Islet of Langerhans (tissue), 1 donor: Measurements from ENCODE around the gene VAPB.
"Not testable (repeated sequence)": the region's sequence is repeated elsewhere in the genome, so short reads cannot be mapped to it uniquely, and the experiment has no call there.

Experiments
- FAIRE-seq: peaks from one replicate; lab custom pipeline; 2011; peaks lifted over from hg19 to GRCh38; lab: Jason Lieb, UNC

Gene VAPB

GRCh38 chr20:58407966-58408557 is 19.0 kb downstream of the VAPB start:
- FAIRE-seq: no peak

GRCh38 chr20:58408603-58409246 is 19.7 kb downstream of the VAPB start:
- no peak for FAIRE-seq

- FAIRE-seq: not testable (repeated sequence)
These were observed 25.2 kb downstream of the VAPB start for GRCh38 chr20:58414216-58414615.

GRCh38 chr20:58414786-58415185 is 25.8 kb downstream of the VAPB start:
- FAIRE-seq: not testable (repeated sequence)

- no peak for FAIRE-seq
These were observed 27.0 kb downstream of the VAPB start for GRCh38 chr20:58416057-58416456.

- no peak for FAIRE-seq
These were observed 27.8 kb downstream of the VAPB start for GRCh38 chr20:58416835-58417234.

- FAIRE-seq: no peak
These were observed 28.4 kb downstream of the VAPB start for GRCh38 chr20:58417438-58417837.

- no peak for FAIRE-seq
These were observed 30.1 kb downstream of the VAPB start for GRCh38 chr20:58418949-58419748.

GRCh38 chr20:58420798-58421496 is 31.9 kb downstream of the VAPB start:
- no peak for FAIRE-seq

- FAIRE-seq: no peak
These were observed 32.4 kb downstream of the VAPB start for GRCh38 chr20:58421497-58421850.

GRCh38 chr20:58424218-58424969 is 35.4 kb downstream of the VAPB start:
- FAIRE-seq: peak; percentile 47

GRCh38 chr20:58427571-58427970 is 38.5 kb downstream of the VAPB start:
- FAIRE-seq: not testable (repeated sequence)

GRCh38 chr20:58428364-58428763 is 39.3 kb downstream of the VAPB start:
- FAIRE-seq: no peak

GRCh38 chr20:58429303-58429702 is 40.3 kb downstream of the VAPB start:
- FAIRE-seq: no peak

GRCh38 chr20:58431134-58431533 is 42.1 kb downstream of the VAPB start:
- FAIRE-seq: no peak

GRCh38 chr20:58432186-58432954 is 43.3 kb downstream of the VAPB start:
- FAIRE-seq: no peak

GRCh38 chr20:58433029-58433647 is 44.1 kb downstream of the VAPB start:
- FAIRE-seq: no peak

- no peak for FAIRE-seq
These were observed 44.7 kb downstream of the VAPB start for GRCh38 chr20:58433759-58434158.

- FAIRE-seq: no peak
These were observed 45.3 kb downstream of the VAPB start for GRCh38 chr20:58434326-58434725.

- no peak for FAIRE-seq
These were observed 46.2 kb downstream of the VAPB start for GRCh38 chr20:58435237-58435636.
